Activated effector memory CD4-positive, alpha-beta T cell treated with Interleukin-2 at 50 U/mL for 16 hours (primary cell): Measurements from ENCODE around the gene JADE3.
A peak's percentile ranks its signal among the peaks of the same experiment; 100 is the strongest.
"Not testable (repeated sequence)": the region's sequence is repeated elsewhere in the genome, so short reads cannot be mapped to it uniquely, and the experiment has no call there.

Experiments
- DNase-seq: peaks from one replicate; pipeline ENCODE4 v3.0.0-alpha.2; 2020

The JADE3 gene

GRCh38 chrX:46938589-46938988 lies 26.4 kb downstream of the JADE3 start:
- DNase-seq: no peak

GRCh38 chrX:46941341-46941740 lies 29.1 kb downstream of the JADE3 start:
- DNase-seq: no peak

- no peak for DNase-seq
Observed at GRCh38 chrX:46953137-46953527, 40.9 kb downstream of the JADE3 start.

- DNase-seq: no peak
Observed at GRCh38 chrX:46953597-46953996, 41.4 kb downstream of the JADE3 start.

GRCh38 chrX:46954716-46955115 lies 42.5 kb downstream of the JADE3 start:
- DNase-seq: no peak

GRCh38 chrX:46956589-46956988 lies 44.4 kb downstream of the JADE3 start:
- DNase-seq: not testable (repeated sequence)

- no peak for DNase-seq
Observed at GRCh38 chrX:46957297-46957696, 45.1 kb downstream of the JADE3 start.

GRCh38 chrX:46959101-46959500 lies 46.9 kb downstream of the JADE3 start:
- DNase-seq: no peak

GRCh38 chrX:46959985-46960700 lies 47.9 kb downstream of the JADE3 start:
- no peak for DNase-seq

GRCh38 chrX:46961097-46961496 lies 48.9 kb downstream of the JADE3 start:
- no peak for DNase-seq

GRCh38 chrX:46961574-46962283 lies 49.5 kb downstream of the JADE3 start:
- DNase-seq: no peak

- no peak for DNase-seq
Observed at GRCh38 chrX:46965125-46965758, 53.0 kb downstream of the JADE3 start.

GRCh38 chrX:46967547-46967946 lies 55.3 kb downstream of the JADE3 start:
- no peak for DNase-seq

- DNase-seq: not testable (repeated sequence)
Observed at GRCh38 chrX:46977046-46977445, 64.8 kb downstream of the JADE3 start.

- peak; percentile 50 for DNase-seq
Observed at GRCh38 chrX:46978341-46979291, 66.4 kb downstream of the JADE3 start.

- DNase-seq: no peak
Observed at GRCh38 chrX:46984705-46985104, 72.5 kb downstream of the JADE3 start.

GRCh38 chrX:46989548-46989947 lies 77.3 kb downstream of the JADE3 start:
- DNase-seq: no peak

- no peak for DNase-seq
Observed at GRCh38 chrX:46991664-46992063, 79.4 kb downstream of the JADE3 start.

- DNase-seq: no peak
Observed at GRCh38 chrX:46992070-46992469, 79.8 kb downstream of the JADE3 start.

- DNase-seq: no peak
Observed at GRCh38 chrX:46994096-46994495, 81.9 kb downstream of the JADE3 start.

- DNase-seq: no peak
Observed at GRCh38 chrX:47012131-47012530, 99.9 kb downstream of the JADE3 start.

- no peak for DNase-seq
Observed at GRCh38 chrX:47026198-47026597, 114.0 kb downstream of the JADE3 start.

- DNase-seq: no peak
Observed at GRCh38 chrX:47030339-47030738, 118.1 kb downstream of the JADE3 start.
